ELF-1 (cell line): ENCODE data around the gene P2RX6.

ENCODE experiments used
- DNase-seq: peaks from one replicate; pipeline ENCODE4 v3.0.0-alpha.2; 2016; ENCODE audit warnings: low read depth, low spot score

The P2RX6 gene

GRCh38 chr22:21074102-21074715 is 59.2 kb downstream of the P2RX6 start:
- DNase-seq = no peak

- no peak for DNase-seq
These were observed 60.7 kb downstream of the P2RX6 start for GRCh38 chr22:21075516-21076138.

- no peak for DNase-seq
These were observed 62.1 kb downstream of the P2RX6 start for GRCh38 chr22:21076912-21077625.
